ENCODE data around the gene PITPNM2.

GRCh38 chr12:123199936-123200335 is 49.0 kb upstream of the PITPNM2 start:
- TF ChIP-seq REST (IDR thresholded peaks at IDR 0.05; ENCODE audit: low read depth) (no peak), EZH2 (IDR thresholded peaks at IDR 0.05) (no peak), CTCF (IDR thresholded peaks at IDR 0.05 in 2 of 3, conservative IDR thresholded peaks at IDR 0.05 in 1 of 3; ENCODE audit: borderline replicate concordance in 1 of 3, insufficient read depth in 1 of 3, low read depth in 2 of 3, low read length in 2 of 3) (no peak), YY1 (IDR thresholded peaks at IDR 0.05; ENCODE audit: extremely low read depth, insufficient replicate concordance, low read depth, low read length) (no peak), EZH2phosphoT487 (IDR thresholded peaks at IDR 0.05; ENCODE audit: borderline replicate concordance) (no peak), POLR2A (IDR thresholded peaks at IDR 0.05; ENCODE audit: borderline replicate concordance, extremely low read depth, insufficient read depth, insufficient read length) (no peak), EGR1 (IDR thresholded peaks at IDR 0.05; ENCODE audit: low read depth) (no peak), MAX (IDR thresholded peaks at IDR 0.05) (no peak), SIN3A (IDR thresholded peaks at IDR 0.05; ENCODE audit: low read depth) (no peak), RAD21 (IDR thresholded peaks at IDR 0.05; ENCODE audit: low read depth) (no peak), POLR2AphosphoS5 (IDR thresholded peaks at IDR 0.05; ENCODE audit: low read depth, low read length) (no peak), SP1 (IDR thresholded peaks at IDR 0.05; ENCODE audit: low read depth) (no peak)

Measured in HCT116 (cell line).